Skeletal muscle tissue (tissue), 4 donors: ENCODE data around the gene TBC1D1. TPM values are rescaled to one million over a fixed set of nuclear protein-coding genes. Genes with fewer than 3 reads are reported as not detected.
A peak's percentile ranks its signal among the peaks of the same experiment; 100 is the strongest.
"Not testable (repeated sequence)": the region's sequence is repeated elsewhere in the genome, so short reads cannot be mapped to it uniquely, and the experiment has no call there.

Experiments used
- H3K27ac ChIP-seq: one replicate; pipeline ENCODE4 v1.7.0; 2013; ENCODE audit warnings: mild to moderate bottlenecking, low read depth, low read length, inconsistent platforms
- H3K27me3 ChIP-seq, 3 donors: one replicate each; pipeline ENCODE4 v1.7.0; 2013; ENCODE audit warnings: low read length in 3 of 3; ENCODE audit not compliant: control insufficient read depth in 3 of 3, insufficient read depth in 3 of 3
- H3K36me3 ChIP-seq, 3 donors: one replicate each; pipeline ENCODE4 v1.7.0; 2013; ENCODE audit warnings: low read length in 3 of 3; ENCODE audit not compliant: control insufficient read depth in 3 of 3, insufficient read depth in 3 of 3
- H3K4me1 ChIP-seq, 3 donors: one replicate each; pipeline ENCODE4 v1.7.0; 2013; ENCODE audit warnings: low read length in 3 of 3, mild to moderate bottlenecking in 3 of 3; ENCODE audit not compliant: control insufficient read depth in 3 of 3, insufficient read depth in 3 of 3
- H3K4me3 ChIP-seq, 3 donors: one replicate each; pipeline ENCODE4 v1.7.0; 2013; ENCODE audit warnings: low read length in 3 of 3
- H3K9ac ChIP-seq, 3 donors: one replicate each; pipeline ENCODE4 v1.7.0; 2013; ENCODE audit warnings: low read length in 3 of 3, mild to moderate bottlenecking in 3 of 3, moderate library complexity in 2 of 3, low read depth in 1 of 3
- H3K9me3 ChIP-seq, 3 donors: one replicate each; pipeline ENCODE4 v1.7.0; 2013; ENCODE audit warnings: low read length in 3 of 3; ENCODE audit not compliant: control insufficient read depth in 3 of 3
- total RNA-seq: library from RNA; depleted of rRNA; stranded (reverse); fragments of >200 nt; gene quantifications from one replicate; pipeline ENCODE4 v1.2.3, GENCODE V29; 2014
- donor health status: Osteomylitis.

TBC1D1 gene
- total RNA-seq, 1 donor from 2014 or later: 54.3 TPM

DNA sequence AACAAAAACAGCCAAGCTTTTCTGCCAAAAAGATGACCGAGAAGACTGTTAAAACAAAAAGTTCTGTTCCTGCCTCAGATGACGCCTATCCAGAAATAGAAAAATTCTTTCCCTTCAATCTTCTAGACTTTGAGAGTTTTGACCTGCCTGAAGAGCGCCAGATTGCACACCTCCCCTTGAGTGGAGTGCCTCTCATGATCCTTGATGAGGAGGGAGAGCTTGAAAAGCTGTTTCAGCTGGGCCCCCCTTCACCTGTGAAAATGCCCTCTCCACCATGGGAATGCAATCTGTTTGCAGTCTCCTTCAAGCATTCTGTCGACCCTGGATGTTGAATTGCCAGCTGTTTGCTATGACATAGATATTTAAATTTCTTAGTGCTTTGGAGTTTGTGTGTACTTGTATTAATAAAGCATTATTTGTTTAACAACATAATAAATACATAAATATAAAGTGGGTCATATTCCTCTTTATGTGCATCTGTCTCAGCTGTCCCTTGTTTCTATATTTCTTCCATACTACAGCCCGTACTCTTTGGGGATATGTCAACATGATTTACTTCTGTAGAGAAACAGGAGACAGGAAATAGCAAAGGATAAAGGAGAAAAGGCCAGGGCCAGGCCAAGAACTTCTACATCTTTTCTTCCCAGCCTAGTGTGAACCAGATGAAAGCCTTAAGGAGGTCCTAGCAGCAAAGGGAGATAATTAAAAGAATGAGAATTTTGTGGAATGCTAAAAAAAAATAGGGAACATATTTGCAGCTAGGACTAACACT lies 70.0 kb downstream of the TBC1D1 start:
- no peak overlapping the region for H3K27ac ChIP-seq
- no peak overlapping the region for H3K9ac ChIP-seq
- no peaks in the 10 kb centered on the region for H3K9me3 ChIP-seq
- H3K36me3 ChIP-seq: no peaks in the 10 kb centered on the region
- no peaks in the 10 kb centered on the region for H3K4me1 ChIP-seq
- H3K27me3 ChIP-seq: no peaks in the 10 kb centered on the region
- H3K4me3 ChIP-seq: no peak overlapping the region

GRCh38 chr4:37964734-37965457 lies 74.0 kb downstream of the TBC1D1 start:
- H3K9me3 ChIP-seq: no peaks in the 10 kb centered on the region
- no peak overlapping the region for H3K27ac ChIP-seq
- peaks cover 3 to 10% (median 10%) of the 10 kb centered on the region in 3 donors for H3K4me1 ChIP-seq
- H3K36me3 ChIP-seq: no peaks in the 10 kb centered on the region
- H3K27me3 ChIP-seq: no peaks in the 10 kb centered on the region
- H3K9ac ChIP-seq: no peak overlapping the region
- H3K4me3 ChIP-seq: no peak overlapping the region

DNA sequence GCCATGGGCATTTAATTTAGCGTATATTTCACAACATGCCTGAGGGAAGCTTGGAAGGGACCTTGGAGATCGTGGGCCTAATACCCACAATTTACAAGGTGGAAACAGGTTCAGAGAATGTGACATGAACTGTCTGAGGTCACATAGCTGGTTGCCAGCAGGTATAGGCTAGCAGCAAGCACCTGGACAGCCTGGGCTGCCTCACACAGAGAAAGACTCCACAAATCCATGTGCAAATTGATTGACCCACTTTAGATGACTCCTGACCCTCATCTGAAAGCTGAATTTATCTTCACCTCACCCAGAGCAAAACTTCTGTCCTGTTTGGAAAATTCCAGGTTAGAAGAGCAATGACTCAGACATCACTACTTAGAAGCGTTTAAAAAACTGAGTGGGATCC lies 75.2 kb downstream of the TBC1D1 start:
- H3K4me1 ChIP-seq: peaks cover 7 to 21% (median 21%) of the 10 kb centered on the region in 3 donors
- H3K9ac ChIP-seq: no peak overlapping the region
- H3K4me3 ChIP-seq: no peak overlapping the region
- no peak overlapping the region for H3K27ac ChIP-seq
- no peaks in the 10 kb centered on the region for H3K9me3 ChIP-seq
- H3K27me3 ChIP-seq: no peaks in the 10 kb centered on the region
- no peaks in the 10 kb centered on the region for H3K36me3 ChIP-seq

DNA sequence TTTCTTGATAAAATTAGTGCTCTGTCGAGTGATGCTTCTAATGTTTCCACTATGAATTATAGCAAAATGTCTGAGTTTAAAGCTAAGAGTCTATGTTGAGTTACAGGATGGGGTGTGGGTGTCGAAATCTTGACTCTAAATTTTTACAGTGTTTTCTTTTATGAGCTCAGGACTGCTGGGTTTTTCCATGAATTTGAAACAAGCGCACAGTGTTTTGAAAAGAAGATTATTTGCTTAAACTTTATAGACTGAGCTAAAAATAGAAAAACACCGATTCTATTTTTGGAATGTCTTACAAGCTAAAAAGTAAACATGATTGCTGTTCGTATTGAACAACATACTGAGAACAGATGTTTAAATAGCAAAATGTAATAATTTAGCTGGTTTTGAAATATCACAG lies 76.9 kb downstream of the TBC1D1 start:
- H3K4me3 ChIP-seq: no peak overlapping the region
- H3K4me1 ChIP-seq: peaks cover 7 to 23% (median 21%) of the 10 kb centered on the region in 3 donors
- peak overlapping the region in 1 of 3 donors; percentile 25 for H3K9ac ChIP-seq
- no peaks in the 10 kb centered on the region for H3K27me3 ChIP-seq
- no peaks in the 10 kb centered on the region for H3K9me3 ChIP-seq
- no peak overlapping the region for H3K27ac ChIP-seq
- no peaks in the 10 kb centered on the region for H3K36me3 ChIP-seq

DNA sequence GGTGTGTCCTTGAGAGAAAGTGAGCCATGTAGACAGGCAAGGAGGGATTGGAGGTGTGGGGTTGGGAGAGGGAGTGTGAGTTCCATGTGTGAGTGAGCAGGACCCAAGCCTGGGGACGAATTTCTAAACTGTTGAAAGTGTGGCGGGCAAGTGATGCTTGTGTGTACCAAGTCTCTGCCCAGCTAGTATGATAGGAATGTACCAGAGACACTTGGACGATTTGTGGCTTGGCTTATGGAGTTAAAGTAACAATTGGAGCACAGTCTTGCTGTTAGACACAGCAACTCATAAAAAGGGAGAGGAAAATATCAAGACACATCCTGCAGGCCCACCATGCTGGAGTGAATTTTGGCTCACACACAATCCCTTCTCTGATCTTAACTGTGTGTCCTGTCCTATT lies 77.9 kb downstream of the TBC1D1 start:
- Histone ChIP-seq H3K27me3 (no peaks in the 10 kb centered on the region), H3K4me1 (peaks cover 7 to 23% (median 21%) of the 10 kb centered on the region in 3 donors), H3K9ac (no peak overlapping the region), H3K9me3 (no peaks in the 10 kb centered on the region), H3K27ac (no peak overlapping the region), H3K36me3 (no peaks in the 10 kb centered on the region), H3K4me3 (peak overlapping the region in 1 of 3 donors; percentile 3)

GRCh38 chr4:37970702-37971101 lies 79.8 kb downstream of the TBC1D1 start:
- H3K27ac ChIP-seq: peak overlapping the region; percentile 40
- peaks cover 7 to 23% (median 21%) of the 10 kb centered on the region in 3 donors for H3K4me1 ChIP-seq
- H3K36me3 ChIP-seq: no peaks in the 10 kb centered on the region
- H3K9me3 ChIP-seq: no peaks in the 10 kb centered on the region
- no peak overlapping the region for H3K4me3 ChIP-seq
- H3K27me3 ChIP-seq: no peaks in the 10 kb centered on the region
- H3K9ac ChIP-seq: no peak overlapping the region

DNA sequence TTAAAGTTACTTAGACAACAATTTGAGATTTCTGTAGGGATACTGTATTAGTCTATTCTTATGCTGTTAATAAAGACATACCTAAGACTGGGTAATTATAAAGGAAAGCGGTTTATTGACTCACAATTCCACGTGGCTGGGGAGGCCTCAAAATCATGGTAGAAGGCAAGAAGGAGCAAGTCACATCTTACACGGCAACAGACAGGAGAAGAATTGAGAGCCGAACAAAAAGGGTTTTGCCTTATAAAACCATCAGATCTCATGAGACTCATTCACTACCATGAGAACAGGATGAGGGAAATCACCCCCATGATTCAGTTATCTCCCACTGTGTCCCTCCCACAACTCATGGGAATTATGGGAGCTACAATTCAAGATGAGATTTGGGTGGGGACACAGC lies 80.3 kb downstream of the TBC1D1 start:
- Histone ChIP-seq H3K27ac (peak overlapping the region; percentile 40), H3K27me3 (no peaks in the 10 kb centered on the region), H3K4me1 (peaks cover 7 to 23% (median 21%) of the 10 kb centered on the region in 3 donors), H3K4me3 (no peak overlapping the region), H3K36me3 (no peaks in the 10 kb centered on the region), H3K9ac (no peak overlapping the region), H3K9me3 (no peaks in the 10 kb centered on the region)

DNA sequence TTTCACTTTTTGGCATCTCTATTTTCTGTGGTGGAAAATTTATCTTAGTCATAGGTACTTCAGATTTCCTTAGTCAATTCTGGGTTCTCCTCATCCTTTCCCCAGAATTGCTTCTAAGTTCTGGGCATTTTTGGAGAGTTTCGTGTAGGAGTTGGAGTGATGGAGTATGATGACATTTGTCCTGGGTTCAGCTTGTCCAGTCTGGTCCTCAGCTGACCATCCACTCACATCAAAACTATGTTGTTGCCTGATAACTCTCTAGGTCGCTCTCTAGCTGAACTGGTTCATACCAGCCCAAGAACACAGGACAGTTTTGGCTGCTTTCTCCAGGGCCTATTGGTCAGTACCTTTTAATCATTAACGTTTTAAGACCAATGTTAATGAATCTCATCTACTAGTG lies 82.6 kb downstream of the TBC1D1 start:
- H3K27me3 ChIP-seq: no peaks in the 10 kb centered on the region
- H3K4me3 ChIP-seq: no peak overlapping the region
- no peak overlapping the region for H3K9ac ChIP-seq
- H3K4me1 ChIP-seq: peaks cover 11 to 28% (median 24%) of the 10 kb centered on the region in 3 donors
- no peak overlapping the region for H3K27ac ChIP-seq
- H3K9me3 ChIP-seq: no peaks in the 10 kb centered on the region
- no peaks in the 10 kb centered on the region for H3K36me3 ChIP-seq

DNA sequence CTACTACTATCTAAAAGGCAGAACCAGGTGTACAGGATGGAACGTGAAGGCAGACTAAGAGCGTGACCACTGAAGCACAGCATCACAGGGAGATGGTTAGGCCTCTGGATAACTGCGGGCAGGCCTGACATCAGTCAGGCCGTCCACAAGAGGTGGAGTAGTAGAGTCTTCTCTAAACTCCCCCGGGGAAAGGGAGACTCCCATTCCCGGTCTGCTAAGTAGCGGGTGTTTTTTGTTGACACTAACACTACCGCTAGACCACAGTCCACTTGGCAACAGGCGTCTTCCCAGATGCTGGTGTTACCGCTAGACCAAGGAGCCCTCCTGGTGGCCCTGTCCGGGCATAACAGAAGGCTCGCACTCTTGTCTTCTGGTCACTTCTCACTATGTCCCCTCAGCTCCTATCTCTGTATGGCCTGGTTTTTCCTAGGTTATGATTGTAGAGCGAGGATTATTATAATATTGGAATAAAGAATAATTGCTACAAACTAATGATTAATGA lies 84.5 kb downstream of the TBC1D1 start:
- H3K27ac ChIP-seq: not testable (repeated sequence)

DNA sequence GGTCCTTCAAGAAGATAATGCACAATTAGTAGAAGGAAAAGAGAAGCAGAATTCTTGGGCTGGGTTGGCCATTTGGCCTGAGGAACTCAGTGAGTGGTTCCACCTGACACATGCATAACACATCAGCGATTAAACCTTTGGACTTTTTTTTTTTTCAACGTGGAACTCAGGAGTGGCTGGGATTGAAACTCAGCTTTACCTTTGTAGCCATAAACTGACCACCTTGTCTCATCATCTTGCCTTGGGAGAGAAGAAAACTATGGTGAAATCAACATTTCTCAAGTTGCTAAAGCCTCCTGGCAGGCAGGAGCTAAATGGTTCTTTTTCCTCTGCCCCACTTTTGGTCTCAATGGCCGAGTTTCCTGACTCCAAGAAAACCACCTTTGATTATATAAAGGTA lies 85.6 kb downstream of the TBC1D1 start:
- Histone ChIP-seq H3K9me3 (no peaks in the 10 kb centered on the region), H3K4me3 (peak overlapping the region; percentile 36 to 65 (median 60)), H3K27me3 (no peaks in the 10 kb centered on the region), H3K27ac (peak overlapping the region; percentile 82), H3K36me3 (no peaks in the 10 kb centered on the region), H3K9ac (peak overlapping the region in 1 of 3 donors; percentile 62), H3K4me1 (peaks cover 7 to 8% (median 8%) of the 10 kb centered on the region in 3 donors)

More for the DNA sequence above, 84.5 kb downstream of the TBC1D1 start:
- H3K9ac ChIP-seq, H3K9me3 ChIP-seq, H3K36me3 ChIP-seq, H3K27me3 ChIP-seq, H3K4me3 ChIP-seq: not testable (repeated sequence)
- peaks cover 10 to 16% (median 11%) of the 10 kb centered on the region in 3 donors for H3K4me1 ChIP-seq
